Activated CD8-positive, alpha-beta memory T cell treated with anti-CD3 and anti-CD28 coated beads, Interleukin-2, amount 50 U/mL, for 24 hours (primary cell): ENCODE data around the gene COL15A1.

Experiments used
- DNase-seq: peaks from one replicate; pipeline ENCODE4 v3.0.0-alpha.2; 2020; ENCODE audit errors: extremely low read depth

The COL15A1 gene

DNA sequence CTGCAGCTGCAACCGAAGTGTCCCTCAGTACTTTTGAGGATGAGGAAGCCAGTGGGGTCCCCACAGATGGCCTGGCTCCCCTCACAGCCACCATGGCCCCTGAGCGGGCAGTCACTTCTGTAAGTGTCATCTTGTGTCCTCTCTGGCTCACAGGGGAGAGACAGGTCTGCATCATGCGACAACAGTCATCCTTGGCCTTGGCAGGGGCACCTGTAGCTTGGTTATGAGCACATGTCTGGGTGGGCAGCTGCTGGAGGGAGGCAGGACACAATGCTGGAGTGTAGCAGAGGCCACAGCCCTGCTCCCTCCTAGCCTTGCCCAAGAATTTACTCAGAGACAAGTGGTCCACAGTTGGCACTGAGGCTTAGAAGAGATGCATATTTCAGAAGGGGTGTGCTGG is 71.7 kb downstream of the COL15A1 start:
- DNase-seq, result no peak

DNA sequence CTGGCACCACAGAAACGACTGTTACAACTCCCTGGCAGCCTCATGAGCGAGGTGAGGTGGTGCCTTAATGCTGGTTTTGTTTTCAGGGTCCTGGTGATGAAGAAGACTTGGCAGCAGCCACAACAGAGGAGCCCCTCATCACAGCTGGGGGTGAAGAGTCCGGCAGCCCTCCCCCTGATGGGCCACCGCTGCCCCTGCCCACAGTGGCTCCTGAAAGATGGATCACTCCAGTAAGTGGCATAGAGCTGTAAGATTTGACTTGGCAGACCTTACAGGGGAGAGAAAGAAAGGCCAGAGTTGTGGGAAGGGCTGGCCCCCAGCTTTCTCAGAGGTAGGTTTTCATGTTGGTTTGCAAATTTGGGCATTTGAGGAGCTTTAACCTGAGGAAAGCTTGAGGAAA is 72.2 kb downstream of the COL15A1 start:
- no peak for DNase-seq

- DNase-seq, result no peak
These were observed 73.1 kb downstream of the COL15A1 start for GRCh38 chr9:99016681-99017387.

DNA sequence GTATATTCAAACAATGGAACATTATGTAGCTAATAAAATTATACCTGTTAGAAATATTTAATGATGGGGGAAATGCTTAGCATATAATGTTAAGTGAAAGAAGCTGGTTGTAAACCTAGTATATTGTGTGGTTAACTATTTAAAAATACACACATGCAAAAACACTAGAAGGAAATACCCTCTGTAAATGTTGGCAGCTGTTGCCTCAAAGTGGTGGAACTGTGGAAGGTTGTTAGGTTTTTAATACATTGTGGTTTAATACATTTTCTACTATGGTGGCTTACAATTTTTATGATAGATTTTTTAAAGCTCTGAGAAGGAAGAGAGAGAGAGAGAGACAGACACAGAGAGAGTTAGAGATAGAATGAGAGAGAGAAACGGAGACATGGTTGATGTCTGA is 74.9 kb downstream of the COL15A1 start:
- DNase-seq, result no peak

DNA sequence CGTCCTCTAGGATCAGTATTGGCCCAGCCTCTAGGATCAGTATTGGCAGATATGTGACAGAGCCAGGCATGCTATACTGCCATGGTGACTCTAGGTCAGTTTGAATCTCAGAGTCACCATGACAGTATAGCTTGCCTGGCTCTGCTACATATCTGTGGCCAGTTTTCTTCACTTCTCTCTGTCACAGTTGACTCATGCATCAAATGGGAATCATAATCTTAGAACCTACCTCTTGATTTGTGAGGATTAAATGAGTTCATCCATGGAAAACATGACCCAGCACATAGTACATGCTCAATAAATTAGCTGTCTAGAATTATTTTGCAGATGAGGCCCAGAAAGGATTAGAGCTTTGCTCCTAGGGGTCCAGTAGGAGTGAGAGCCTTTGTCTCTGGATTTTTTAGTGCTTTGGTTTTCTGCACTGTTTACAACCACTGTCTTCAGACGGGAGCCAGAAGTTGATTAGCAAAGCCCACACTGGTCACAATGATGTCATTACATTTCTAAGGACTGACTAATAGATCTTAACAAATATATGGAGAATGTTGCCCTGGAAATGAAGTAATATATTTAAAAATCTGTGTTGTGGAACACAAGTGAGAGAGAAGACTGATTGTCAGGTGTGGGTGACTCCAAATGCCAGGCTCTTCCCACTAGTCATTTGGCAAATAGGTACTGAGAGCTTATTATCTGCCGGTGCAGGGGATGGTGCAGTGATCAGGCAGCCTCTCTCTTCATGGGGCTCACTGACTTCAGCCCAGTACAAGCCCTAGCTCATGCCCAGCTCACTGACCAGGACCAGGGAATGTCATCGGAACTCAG is 76.0 kb downstream of the COL15A1 start:
- DNase-seq, result no peak

- DNase-seq, result no peak
These were observed 77.2 kb downstream of the COL15A1 start for GRCh38 chr9:99020786-99021436.

- no peak for DNase-seq
These were observed 77.8 kb downstream of the COL15A1 start for GRCh38 chr9:99021512-99021911.

- no peak for DNase-seq
These were observed 79.5 kb downstream of the COL15A1 start for GRCh38 chr9:99023231-99023630.

GRCh38 chr9:99023831-99024230 is 80.1 kb downstream of the COL15A1 start:
- no peak for DNase-seq

DNA sequence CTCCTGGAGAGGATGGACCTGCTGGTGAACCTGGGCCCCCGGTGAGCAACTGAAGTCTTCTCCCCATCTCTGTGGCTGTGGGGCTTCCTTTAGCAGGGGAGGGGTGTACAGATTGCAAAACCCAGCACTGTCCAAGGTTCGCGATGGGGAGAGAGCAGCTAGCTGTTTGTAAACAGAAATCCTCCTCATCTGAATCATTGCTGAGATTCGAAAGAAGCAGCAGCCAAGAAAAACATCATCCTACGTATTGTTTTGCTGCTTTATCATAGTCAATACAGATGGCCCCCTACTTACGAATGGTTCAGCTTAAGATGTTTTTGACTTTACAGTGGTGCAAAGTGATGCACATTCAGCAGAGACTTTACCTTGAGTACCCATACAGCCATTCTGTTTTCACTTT is 81.3 kb downstream of the COL15A1 start:
- no peak for DNase-seq

DNA sequence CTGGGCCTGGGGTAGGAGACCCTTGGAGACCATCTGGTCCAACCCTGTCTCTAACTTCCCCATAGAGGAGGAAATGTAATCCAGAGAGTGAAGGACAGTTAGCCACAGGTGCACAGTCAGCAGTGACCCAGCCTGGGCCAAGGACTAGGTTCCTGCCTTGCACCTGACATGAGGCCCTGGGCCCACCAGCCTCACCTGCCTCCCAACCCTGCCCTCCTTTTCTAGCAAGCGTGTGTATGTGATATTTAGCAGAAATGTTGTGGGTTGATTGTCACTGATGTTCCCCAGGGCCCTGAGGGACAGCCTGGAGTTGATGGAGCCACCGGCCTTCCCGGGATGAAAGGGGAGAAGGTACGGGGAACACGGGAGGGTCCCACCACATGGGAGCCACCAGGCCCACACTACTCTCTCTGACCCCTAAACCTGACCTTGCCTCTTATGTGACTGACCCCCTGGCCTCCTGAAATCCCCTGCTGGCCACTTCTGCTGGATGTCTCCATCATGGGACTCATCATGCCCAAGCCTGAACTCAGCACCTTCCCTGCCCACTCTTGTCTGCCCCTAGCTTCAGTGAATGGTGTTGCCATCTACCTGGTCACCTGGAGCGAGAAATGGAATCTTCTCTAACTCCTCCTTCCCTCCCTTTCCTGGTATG is 82.0 kb downstream of the COL15A1 start:
- DNase-seq, result no peak

GRCh38 chr9:99026271-99026955 is 82.7 kb downstream of the COL15A1 start:
- no peak for DNase-seq

GRCh38 chr9:99026956-99027298 is 83.2 kb downstream of the COL15A1 start:
- no peak for DNase-seq

DNA sequence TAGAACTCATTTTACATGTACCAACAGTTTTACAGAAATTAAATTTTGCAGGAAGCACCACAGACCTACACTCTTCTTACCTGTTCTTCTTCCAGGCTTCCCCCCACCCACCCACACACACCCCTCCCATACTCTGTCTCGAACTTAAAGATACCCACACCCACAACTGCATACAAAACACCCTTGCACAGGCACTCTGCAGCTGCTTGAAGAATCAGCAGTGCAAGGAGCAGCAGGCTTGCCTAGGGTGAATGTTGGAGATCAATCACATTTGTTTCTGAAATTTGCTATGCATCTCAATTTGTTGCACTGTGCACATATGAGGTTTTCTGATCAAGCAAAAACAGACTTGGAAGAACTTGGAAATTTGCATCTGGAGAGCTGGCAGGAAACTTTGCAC is 83.7 kb downstream of the COL15A1 start:
- no peak for DNase-seq

DNA sequence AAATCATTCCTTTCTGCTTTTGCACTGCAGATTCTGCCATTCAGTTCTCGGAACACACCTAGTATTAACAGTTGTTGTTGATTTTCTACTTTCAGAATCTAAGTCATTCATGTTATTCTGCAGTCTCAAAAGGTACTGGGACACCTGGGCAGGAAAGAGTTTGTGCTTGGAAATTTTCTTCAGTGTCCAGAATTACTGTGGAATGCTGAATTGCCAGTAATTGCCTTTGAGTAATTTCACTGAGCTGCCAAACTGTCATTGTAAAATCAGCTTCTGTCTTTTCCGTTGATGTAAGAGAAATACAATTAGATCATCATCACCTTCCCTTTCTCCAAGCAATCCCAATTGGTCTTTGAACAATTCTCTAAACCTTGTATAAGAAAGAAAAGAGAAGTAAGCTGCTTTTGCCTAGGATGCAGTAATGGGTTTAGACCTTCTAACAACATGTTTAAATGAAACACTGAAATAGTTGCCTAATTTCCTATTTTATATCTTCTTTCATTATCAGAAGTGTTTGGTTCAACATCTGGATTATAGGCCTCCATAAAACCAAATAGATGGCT is 85.5 kb downstream of the COL15A1 start:
- no peak for DNase-seq

GRCh38 chr9:99030092-99030511 is 86.4 kb downstream of the COL15A1 start:
- no peak for DNase-seq

- DNase-seq, result no peak
These were observed 87.0 kb downstream of the COL15A1 start for GRCh38 chr9:99030610-99031109.

- no peak for DNase-seq
These were observed 87.6 kb downstream of the COL15A1 start for GRCh38 chr9:99031319-99031718.

DNA sequence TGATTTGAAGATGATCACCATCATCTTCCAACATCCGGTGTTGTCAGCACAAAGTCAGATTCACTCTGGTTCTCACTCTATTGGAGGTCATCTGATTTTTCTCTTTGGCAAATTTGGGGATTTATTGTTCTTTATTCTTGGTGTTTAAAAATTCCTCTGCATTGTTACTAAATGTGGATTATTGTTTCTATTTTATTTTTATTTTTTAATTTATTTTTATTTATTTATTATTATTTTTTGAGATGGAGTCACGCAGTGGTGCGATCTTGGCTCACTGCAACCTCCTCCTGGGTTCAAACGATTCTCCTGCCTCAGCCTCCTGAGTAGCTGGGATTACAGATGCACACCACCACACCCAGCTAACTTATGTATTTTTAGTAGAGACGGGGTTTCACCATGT is 88.3 kb downstream of the COL15A1 start:
- DNase-seq, result no peak

DNA sequence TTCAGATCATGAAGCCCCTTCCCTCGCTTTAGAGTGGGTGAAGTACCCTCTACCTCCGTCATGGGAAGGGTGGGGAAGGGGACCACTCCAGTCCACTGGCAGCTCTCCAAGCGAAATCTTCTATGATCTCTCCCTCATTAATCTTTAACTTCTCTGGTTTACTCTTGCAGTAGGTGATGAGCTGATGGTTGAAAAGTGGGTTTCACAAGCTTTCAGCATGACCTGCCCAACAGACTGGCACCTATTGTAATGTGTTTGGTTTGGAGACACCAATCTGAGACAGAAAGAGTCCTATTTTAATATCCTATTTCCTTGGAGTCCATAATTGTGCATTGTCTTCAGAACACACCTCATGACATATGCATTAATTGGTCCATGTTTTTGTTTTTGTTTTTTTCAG is 90.4 kb downstream of the COL15A1 start:
- no peak for DNase-seq

DNA sequence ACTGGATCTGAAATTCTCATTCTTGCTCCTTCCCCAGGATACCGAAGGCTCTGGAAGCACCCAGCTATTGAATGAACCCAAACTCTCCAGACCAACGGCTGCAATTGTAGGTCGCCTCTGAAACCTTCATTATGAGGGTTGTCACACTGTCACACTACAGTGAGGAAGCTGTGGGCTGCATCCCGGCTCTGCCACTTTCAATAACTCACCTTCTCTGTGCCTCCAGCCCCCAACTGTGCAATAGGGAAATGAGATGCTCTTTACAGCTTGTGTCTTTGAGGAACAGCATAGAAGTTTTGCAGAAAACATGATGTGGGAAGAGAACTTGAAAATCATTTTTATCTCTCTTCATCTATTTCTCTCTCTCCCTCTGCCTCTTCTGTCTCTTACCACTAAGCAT is 91.6 kb downstream of the COL15A1 start:
- DNase-seq, result no peak
